Natural killer cell treated with Interleukin-12 subunit alpha and Interleukin-12 subunit beta and Interleukin-15 and Interleukin-18, amount 100 ng/mL, for 72 hours (primary cell): Measurements from ENCODE around the gene GGN. TPM values are rescaled to one million over a fixed set of nuclear protein-coding genes. Genes with fewer than 3 reads are reported as not detected.
"Not testable (repeated sequence)": the region's sequence is repeated elsewhere in the genome, so short reads cannot be mapped to it uniquely, and the experiment has no call there.

Experiments
- ATAC-seq, 2 donors: fragments of 150-1000 bp; cut with Tn5 transposase in 1 of 2; sonication (Bioruptor Pico), chemical (Tn5 transposase) in 1 of 2; 2 replicates each; pipeline ENCODE4 v1.10.0; 2021
- DNase-seq: peaks from one replicate; pipeline ENCODE4 v3.0.0; 2022; ENCODE audit warnings: low spot score
- H3K27ac Mint-ChIP-seq, 2 donors: 1 replicate in 1 of 2; 2 replicates in 1 of 2; pipeline ENCODE4 v1.8.0; 2022; ENCODE audit warnings: mixed read lengths in 2 of 2, mild to moderate bottlenecking in 1 of 2, moderate library complexity in 1 of 2
- H3K27me3 Mint-ChIP-seq, 2 donors: 1 replicate in 1 of 2; 2 replicates in 1 of 2; pipeline ENCODE4 v1.8.0; 2022; ENCODE audit warnings: mixed read lengths in 2 of 2
- H3K36me3 Mint-ChIP-seq: one replicate; pipeline ENCODE4 v1.8.0; 2022; ENCODE audit warnings: mixed read lengths
- H3K4me1 Mint-ChIP-seq, 2 donors: 1 replicate in 1 of 2; 2 replicates in 1 of 2; pipeline ENCODE4 v1.8.0; 2022; ENCODE audit warnings: low read depth in 2 of 2, mixed read lengths in 2 of 2, mild to moderate bottlenecking in 1 of 2
- H3K4me3 Mint-ChIP-seq: one replicate; pipeline ENCODE4 v1.8.0; 2022; ENCODE audit warnings: mixed read lengths
- H3K9me3 Mint-ChIP-seq: 2 replicates; pipeline ENCODE4 v1.8.0; 2022; ENCODE audit warnings: mixed read lengths
- total RNA-seq, 2 donors: library from RNA; stranded (reverse); gene quantifications; one replicate each; pipeline ENCODE4 v1.2.3, GENCODE V29; 2022

The GGN gene
- total RNA-seq, 2 donors from 2014 or later = 0.24 TPM; not detected in 1

DNA sequence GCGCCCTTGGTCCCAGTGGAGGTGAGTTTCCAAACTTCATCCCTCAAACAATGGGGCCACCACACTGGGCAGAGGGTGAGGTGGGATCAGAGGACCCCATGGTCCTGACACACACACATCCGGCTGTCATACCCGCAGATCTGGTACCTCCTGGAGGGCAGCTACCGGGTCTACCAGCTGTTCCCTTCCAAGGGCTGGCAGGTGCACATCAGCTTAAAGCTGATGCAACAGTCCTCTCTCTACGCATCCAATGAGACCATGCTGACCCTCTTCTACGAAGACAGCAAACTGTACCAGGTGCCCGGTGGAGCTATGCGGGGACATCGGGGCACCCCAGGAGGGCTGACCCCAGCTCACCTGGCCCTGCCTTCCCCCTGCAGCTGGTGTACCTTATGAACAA is 27.5 kb downstream of the GGN start:
- H3K4me3 Mint-ChIP-seq = peak overlapping the region; percentile 83
- ATAC-seq (no peak), DNase-seq (no peak)
- H3K4me1 Mint-ChIP-seq = peaks cover 6 to 11% of the 10 kb centered on the region in 2 donors
- no peaks in the 10 kb centered on the region for H3K9me3 Mint-ChIP-seq
- H3K27me3 Mint-ChIP-seq = peaks cover 15 to 20% of the 10 kb centered on the region in 2 donors
- no peak overlapping the region for H3K27ac Mint-ChIP-seq
- no peaks in the 10 kb centered on the region for H3K36me3 Mint-ChIP-seq

DNA sequence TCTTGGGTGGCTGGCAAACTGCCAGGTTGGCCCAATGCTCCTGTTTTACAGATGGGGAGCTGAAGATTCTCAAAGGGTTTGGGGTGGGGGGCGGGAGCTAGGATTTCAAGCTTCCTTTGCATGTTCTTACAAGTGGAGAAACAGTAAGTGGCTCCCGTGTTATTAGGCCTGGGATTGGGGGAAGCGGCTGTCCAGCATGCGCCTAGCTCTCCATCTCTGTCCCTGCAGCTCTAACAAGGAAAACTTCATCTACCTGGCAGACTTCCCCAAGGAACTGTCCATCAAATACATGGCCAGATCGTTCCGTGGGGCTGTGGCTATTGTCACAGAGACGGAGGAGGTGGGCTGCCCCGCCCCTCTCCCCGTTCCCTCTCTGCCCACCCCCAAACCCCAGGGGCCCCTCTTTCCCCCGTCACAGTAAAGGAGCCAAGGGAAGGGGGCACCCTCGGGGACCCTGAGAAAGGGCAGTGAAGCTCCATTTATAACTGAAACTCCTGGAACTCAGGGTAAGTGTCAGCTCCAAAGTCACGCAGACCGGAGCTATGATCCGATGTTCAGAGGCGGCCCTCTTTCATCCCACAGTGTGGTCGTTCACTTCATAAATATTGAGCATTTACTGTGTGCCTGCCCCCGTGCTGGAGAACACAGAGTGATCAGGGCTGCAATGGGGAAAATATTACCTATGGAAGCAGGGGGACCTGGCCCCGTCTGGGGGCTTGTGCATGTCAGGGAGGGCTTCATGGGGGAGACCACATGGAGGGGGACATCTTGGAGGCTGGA is 28.4 kb downstream of the GGN start:
- Mint-ChIP-seq H3K4me3 (no peak overlapping the region), H3K27ac (no peak overlapping the region), H3K9me3 (no peaks in the 10 kb centered on the region), H3K4me1 (peaks cover 6 to 11% of the 10 kb centered on the region in 2 donors), H3K36me3 (no peaks in the 10 kb centered on the region), H3K27me3 (peaks cover 15 to 20% of the 10 kb centered on the region in 2 donors)
- ATAC-seq (no peak), DNase-seq (no peak)

DNA sequence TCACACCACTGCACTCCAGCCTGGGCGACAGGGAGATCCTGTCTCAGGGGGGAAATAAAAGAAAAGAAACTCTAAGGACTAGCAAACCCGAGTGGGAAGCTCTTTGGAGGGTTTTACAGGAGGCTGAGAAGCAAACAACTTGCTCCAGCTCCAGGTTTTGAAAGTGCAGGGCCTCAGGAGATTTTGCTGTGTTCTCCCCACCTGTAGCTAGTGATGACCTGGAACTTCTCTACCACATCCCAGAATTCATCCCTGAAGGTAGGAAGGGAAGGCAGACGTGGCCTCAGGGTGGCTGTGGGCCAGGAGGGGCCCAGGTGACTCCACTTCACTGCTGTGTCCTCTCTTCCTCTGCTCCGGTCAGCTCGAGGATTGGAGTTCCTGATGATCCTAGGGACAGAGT is 29.8 kb downstream of the GGN start:
- H3K27ac Mint-ChIP-seq = no peak overlapping the region
- no peaks in the 10 kb centered on the region for H3K36me3 Mint-ChIP-seq

DNA sequence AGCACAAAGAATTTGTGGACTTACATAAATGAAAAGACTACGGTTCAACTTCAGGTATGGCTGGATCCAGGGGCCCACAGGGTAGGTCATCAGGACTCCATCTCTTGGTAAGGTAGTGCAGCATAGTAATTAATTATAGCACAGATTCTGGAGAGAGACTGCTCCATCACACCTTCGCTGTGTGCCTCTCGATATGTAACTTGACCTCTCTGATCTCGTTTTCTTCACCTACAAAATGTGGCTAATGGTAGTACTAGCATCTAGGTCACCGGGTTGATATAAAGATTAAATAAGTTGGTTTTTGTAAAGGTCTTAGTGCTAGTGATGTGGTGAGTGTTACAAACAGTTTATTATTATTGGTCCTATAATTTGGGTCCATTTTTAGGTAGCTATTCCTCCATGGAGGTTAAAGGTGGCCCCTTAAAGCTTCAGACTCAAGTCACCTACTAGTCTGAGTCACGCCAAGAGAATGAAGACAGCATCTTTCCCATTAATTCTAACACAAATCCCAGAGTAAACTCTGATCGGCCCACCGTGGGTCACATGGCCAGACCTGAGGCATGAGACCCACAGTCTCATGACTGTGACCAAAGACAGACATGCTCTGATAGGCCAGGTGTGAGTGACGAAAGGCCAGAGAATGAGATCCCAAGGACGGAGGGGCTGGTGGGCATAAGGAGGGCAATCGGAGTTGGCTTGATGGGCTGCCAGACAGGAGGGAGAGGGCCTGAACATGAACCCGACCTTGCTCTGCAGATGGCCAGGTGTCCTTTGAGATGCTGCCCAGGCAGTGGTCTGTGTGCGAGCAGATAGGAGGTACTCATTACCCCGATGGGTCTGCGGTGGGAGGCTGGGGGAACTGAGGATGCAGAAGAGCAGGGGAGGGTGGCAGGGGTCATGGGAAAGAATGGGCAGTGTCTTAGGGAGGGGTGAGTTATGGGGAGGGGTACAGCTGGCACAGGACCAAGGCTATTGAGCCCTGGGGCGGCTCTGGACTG is 31.8 kb downstream of the GGN start:
- no peaks in the 10 kb centered on the region for H3K36me3 Mint-ChIP-seq

More for the DNA sequence above, 29.8 kb downstream of the GGN start:
- H3K4me1 Mint-ChIP-seq = peaks cover 6 to 11% of the 10 kb centered on the region in 2 donors
- ATAC-seq (no peak), DNase-seq (no peak)
- H3K9me3 Mint-ChIP-seq = no peaks in the 10 kb centered on the region
- peaks cover 15 to 20% of the 10 kb centered on the region in 2 donors for H3K27me3 Mint-ChIP-seq
- no peak overlapping the region for H3K4me3 Mint-ChIP-seq

DNA sequence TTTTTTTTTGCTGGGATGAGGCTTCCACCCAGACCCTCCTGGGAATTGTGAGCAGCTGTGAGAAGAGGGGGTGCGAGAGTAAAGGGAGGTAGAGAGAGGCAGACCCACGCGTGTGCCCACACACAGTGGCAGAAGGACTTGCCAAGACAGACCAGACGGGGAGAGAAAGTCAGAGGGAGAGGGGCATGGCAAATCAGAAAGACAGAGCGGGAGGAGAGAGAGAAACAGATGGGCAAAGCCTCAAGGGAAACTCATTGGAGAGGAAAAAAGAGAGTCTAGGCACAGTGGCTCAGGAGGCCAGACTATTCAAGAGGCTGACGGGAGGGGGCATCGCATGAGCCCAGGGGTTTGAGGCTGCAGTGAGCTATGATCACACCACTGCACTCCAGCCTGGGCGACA is 35.2 kb downstream of the GGN start:
- Mint-ChIP-seq H3K36me3 (no peaks in the 10 kb centered on the region), H3K4me1 (no peaks in the 10 kb centered on the region), H3K27ac (no peak overlapping the region), H3K4me3 (no peak overlapping the region), H3K9me3 (no peaks in the 10 kb centered on the region), H3K27me3 (peaks cover 6% of the 10 kb centered on the region in 2 donors)
- ATAC-seq (no peak), DNase-seq (no peak)

More for the DNA sequence above, 31.8 kb downstream of the GGN start:
- Mint-ChIP-seq H3K27me3 (peaks cover 11 to 17% of the 10 kb centered on the region in 2 donors), H3K4me1 (peaks cover 3 to 6% of the 10 kb centered on the region in 2 donors), H3K4me3 (no peak overlapping the region), H3K27ac (no peak overlapping the region), H3K9me3 (no peaks in the 10 kb centered on the region)
- DNase-seq = no peak
- ATAC-seq = no peak

DNA sequence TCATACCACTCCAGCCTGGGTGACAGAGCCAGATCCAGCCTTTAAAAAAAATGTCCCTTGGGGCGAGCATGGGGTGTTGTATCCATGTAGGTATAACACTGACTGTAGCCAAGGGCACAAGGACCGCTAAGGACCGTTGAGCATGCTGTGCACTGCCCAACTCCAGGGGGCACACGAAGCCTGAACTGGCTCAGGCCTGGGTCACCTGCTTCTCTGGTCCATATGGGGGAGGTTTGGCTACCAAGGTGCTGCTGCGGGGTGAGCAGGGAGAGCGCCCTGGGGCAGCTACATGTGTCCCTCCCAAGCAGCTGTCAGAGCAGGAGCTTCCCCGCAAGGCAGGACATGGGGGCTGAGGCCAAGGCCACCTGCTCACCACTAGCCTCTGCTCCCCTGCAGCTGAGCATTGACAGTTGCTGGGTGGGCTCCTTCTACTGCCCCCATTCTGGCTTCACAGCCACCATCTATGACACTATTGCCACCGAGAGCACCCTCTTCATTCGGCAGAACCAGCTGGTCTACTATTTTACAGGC is 35.9 kb downstream of the GGN start:
- DNase-seq = no peak
- Mint-ChIP-seq H3K4me3 (no peak overlapping the region), H3K27me3 (peaks cover 6% of the 10 kb centered on the region in 2 donors), H3K9me3 (no peaks in the 10 kb centered on the region), H3K36me3 (no peaks in the 10 kb centered on the region), H3K4me1 (no peaks in the 10 kb centered on the region), H3K27ac (no peak overlapping the region)
- ATAC-seq = no peak

DNA sequence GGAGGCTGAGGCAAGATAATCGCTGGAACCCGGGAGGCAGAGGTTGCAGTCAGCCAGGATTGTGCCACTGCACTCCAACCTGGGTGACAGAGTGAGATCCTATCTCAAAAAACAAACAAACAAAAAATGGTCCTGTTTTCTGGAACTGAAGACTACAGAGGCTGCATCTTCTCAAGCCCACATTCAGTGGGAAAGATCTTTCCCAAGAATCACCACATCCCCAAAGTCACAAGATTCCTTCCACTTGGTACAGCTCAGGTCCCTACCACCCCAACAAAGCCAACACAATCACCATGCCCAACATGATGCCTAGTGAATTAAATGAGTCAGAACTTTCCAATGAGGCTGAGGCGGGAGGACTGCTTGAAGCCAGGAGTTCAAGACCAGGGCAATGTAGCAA is 37.0 kb downstream of the GGN start:
- DNase-seq (no peak), ATAC-seq (no peak)
- no peaks in the 10 kb centered on the region for H3K4me1 Mint-ChIP-seq
- H3K9me3 Mint-ChIP-seq = no peaks in the 10 kb centered on the region
- peaks cover under 1% of the 10 kb centered on the region in 2 donors for H3K27me3 Mint-ChIP-seq
- H3K27ac Mint-ChIP-seq = no peak overlapping the region
- H3K4me3 Mint-ChIP-seq = no peak overlapping the region
- no peaks in the 10 kb centered on the region for H3K36me3 Mint-ChIP-seq

DNA sequence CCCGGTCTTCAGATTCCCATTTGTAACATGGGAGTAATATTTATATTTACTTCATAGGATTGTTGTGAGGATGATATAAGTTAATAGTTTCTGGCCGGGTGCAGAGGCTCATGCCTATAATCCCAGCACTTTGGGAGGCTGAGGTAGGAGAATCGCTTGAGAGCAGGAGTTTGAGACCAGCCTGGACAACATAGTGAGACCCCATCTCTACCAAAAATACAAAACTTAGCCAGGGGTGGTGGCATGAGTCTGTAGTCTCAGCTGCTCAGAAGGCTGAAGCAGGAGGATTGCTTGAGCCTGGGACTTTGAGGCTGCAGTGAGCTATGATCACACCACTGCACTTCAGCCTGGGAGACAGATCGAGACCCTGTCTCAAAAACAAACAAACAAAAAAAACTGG is 41.0 kb downstream of the GGN start:
- H3K27me3 Mint-ChIP-seq = no peaks in the 10 kb centered on the region
- ATAC-seq (no peak), DNase-seq (peak; percentile 2)
- no peak overlapping the region for H3K4me3 Mint-ChIP-seq
- no peaks in the 10 kb centered on the region for H3K9me3 Mint-ChIP-seq
- H3K36me3 Mint-ChIP-seq = no peaks in the 10 kb centered on the region
- H3K4me1 Mint-ChIP-seq = peaks cover 0 to 3% of the 10 kb centered on the region in 2 donors
- H3K27ac Mint-ChIP-seq = no peak overlapping the region

DNA sequence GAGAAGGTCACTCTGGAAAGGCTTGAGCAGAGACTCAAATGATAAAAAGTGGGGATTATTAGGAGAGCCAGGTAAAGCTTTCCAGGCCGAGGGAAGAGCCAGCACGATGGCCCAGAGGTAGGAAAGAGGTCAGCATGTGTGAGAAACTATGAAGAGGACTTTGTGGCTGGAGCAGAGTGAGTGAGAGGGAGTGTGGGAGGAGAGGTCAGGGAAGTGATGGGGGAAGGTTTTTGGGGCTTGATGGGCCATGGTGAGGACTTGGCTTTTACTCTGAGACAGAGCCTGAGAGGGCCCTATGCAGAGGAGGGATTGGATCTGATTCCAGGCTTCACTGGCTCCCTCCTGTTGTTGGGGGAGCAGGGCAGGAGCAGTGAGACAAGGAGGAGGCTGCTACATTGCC is 46.9 kb downstream of the GGN start:
- Mint-ChIP-seq H3K27ac (no peak overlapping the region), H3K4me1 (peaks cover 19 to 20% of the 10 kb centered on the region in 2 donors), H3K4me3 (no peak overlapping the region), H3K27me3 (no peaks in the 10 kb centered on the region), H3K9me3 (no peaks in the 10 kb centered on the region), H3K36me3 (no peaks in the 10 kb centered on the region)
- ATAC-seq (no peak), DNase-seq (no peak)

DNA sequence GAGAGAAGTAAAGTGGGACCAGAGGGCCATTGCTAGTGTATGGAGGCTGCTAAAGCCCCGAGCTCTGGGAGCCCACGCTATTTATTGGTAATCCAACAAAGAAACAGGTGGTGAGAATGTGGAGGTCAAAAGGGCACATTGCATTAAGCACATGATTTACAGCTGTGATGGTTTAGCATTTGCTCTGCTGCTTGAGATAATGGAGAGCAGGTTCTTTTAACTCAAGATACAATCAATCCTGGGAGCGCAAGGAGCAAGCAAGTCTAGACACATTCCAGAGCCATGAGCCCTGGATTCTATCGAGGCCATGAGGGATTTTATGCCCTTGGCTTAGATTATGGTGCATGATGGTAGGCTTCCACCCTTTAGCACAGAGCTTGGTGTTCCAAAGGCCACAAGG is 48.8 kb downstream of the GGN start:
- H3K27me3 Mint-ChIP-seq = not testable (repeated sequence)

DNA sequence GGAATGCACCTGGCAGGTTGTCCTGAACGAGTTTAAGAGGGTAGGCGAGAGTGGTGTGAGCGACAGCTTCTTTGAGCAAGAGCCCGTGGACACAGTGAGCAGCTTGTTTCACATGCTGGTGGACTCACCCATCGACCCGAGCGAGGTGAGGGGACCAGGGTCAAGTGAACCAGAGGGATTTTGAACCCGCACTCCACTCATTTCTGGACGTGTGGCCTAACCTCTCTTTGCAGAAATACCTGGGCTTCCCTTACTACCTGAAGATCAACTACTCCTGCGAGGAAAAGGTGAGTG is 50.5 kb downstream of the GGN start:
- peaks cover 16 to 23% of the 10 kb centered on the region in 2 donors for H3K4me1 Mint-ChIP-seq
- H3K9me3 Mint-ChIP-seq = no peaks in the 10 kb centered on the region
- ATAC-seq = no peak
- peak overlapping the region; percentile 100 for H3K4me3 Mint-ChIP-seq
- no peaks in the 10 kb centered on the region for H3K27me3 Mint-ChIP-seq
- peak overlapping the region; percentile 96 to 98 for H3K27ac Mint-ChIP-seq
- no peaks in the 10 kb centered on the region for H3K36me3 Mint-ChIP-seq
- peak; percentile 37 for DNase-seq

More for the DNA sequence above, 48.8 kb downstream of the GGN start:
- H3K9me3 Mint-ChIP-seq, H3K4me3 Mint-ChIP-seq, DNase-seq, H3K27ac Mint-ChIP-seq, H3K36me3 Mint-ChIP-seq, ATAC-seq: not testable (repeated sequence)
- peaks cover 19 to 23% of the 10 kb centered on the region in 2 donors for H3K4me1 Mint-ChIP-seq

DNA sequence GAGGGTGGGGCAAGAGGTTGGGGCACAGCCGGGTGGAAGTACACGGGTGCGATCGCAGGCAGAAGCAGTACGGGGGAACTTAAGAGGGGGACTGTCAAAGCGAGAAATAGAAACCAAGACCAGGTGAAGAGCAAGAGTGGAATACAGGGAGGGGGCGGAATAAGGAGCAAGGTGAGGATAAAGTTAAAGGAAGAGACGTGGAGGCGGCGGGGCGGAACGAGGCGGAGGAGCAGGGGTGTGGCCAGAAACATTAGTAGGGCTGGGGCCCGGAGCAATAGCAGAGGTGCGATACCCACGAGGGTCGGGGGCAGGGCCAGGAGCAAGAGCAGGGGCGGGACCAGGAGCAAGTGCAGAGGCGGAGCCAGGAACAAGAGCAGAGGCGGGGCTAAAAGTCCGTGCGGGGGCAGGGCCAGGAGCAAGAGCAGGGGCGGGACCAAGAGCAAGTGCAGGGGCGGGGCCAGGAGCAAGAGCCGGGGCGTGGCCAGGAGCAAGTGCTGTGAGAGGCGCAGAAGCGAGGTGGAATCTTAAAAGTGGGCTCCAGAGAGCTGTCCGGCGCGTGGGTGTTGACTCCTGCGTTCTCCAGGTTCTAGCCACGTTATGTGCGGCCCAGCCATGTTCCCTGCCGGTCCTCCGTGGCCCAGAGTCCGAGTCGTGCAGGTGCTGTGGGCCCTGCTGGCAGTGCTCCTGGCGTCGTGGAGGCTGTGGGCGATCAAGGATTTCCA is 51.0 kb downstream of the GGN start:
- Mint-ChIP-seq H3K36me3 (no peaks in the 10 kb centered on the region), H3K4me3 (peak overlapping the region; percentile 100), H3K4me1 (peaks cover 16 to 23% of the 10 kb centered on the region in 2 donors), H3K27me3 (no peaks in the 10 kb centered on the region), H3K9me3 (no peaks in the 10 kb centered on the region), H3K27ac (peak overlapping the region; percentile 96 to 98)
- ATAC-seq (peak; percentile 85 to 86), DNase-seq (peak; percentile 96)

DNA sequence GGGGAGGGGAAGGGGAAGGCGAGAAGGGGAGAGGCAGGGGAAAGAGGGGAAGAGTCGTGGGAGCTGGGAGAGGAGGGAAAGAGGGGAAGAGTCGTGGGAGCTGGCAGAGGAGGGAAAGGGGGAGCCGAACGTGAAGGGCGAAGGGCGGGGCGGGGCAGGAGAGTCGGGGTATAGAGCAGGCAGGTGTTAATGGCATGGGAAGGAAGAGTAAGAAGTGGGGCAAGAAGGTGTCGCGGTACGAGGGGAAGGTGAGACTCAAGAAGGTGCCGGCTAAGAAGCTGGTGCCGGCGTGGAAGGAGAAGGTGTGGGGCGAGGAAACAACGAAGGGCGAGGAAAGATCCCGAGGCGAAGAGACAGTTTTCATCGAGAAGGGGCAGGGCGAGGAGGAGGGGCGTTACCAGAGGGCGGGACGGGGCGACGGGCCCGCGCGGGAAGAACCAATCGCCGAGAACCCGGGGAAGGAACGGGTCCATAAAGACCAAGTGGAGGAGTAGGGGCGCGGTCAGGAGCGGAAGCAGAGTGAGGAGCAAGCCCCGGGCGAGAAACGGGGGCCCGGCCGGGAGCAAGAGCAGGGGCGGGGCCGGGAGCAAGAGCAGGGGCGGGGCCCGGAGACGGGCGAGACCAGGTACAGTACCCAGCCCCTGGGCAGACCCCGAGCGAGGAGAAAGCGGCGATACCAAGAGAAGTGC is 51.7 kb downstream of the GGN start:
- peak; percentile 84 to 89 for ATAC-seq
- Mint-ChIP-seq H3K4me3 (peak overlapping the region; percentile 100), H3K27me3 (no peaks in the 10 kb centered on the region), H3K4me1 (peaks cover 16 to 22% of the 10 kb centered on the region in 2 donors), H3K9me3 (no peaks in the 10 kb centered on the region), H3K36me3 (no peaks in the 10 kb centered on the region), H3K27ac (peak overlapping the region; percentile 96 to 98)
- peak; percentile 98 for DNase-seq
